NCI-H1105 treated with DMSO at 0.1 percent for 48 hours (cell line): Measurements from ENCODE around the gene TRAPPC11.

Experiments
- DNase-seq: peaks from one replicate; lab custom pipeline; 2025; lab: John Stamatoyannopoulos, UW

The TRAPPC11 gene

DNA sequence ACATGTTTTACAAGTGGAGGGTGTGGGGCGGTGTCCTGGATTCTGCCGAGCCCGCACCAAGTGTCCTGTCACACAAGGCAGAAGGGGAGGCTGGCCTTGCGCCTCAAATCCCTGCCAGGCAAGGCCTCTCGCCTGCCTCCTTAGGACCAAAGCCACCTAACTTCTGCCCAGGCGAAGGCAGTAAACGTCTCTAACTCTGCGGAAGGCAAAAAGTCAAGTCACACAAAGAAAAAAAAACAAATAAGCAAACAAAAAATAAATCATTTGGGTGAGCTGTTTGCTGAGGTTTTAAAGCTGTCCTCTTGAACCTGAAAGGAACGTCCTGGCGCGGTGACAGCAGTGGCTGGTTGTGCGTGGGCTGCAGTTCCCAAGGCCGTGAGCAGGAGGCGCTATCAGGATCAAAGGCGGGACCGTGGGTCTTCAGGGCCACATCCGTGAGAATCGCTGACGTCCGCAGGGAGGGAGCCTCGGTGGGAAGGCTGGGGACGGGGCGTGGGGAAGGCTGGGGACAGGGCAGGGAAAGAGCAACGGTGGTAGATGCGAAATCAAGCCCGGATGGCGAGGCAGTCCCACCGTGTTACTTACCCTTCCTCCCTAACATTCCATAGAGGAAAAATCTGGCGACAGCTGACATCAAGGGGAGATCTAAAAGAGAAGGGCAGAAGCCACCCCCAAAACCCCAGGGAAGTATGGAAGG lies 99.1 kb downstream of the TRAPPC11 start:
- DNase-seq: no peak

GRCh38 chr4:183758758-183759447 lies 99.8 kb downstream of the TRAPPC11 start:
- no peak for DNase-seq

- no peak for DNase-seq
Observed at GRCh38 chr4:183760326-183760725, 101.2 kb downstream of the TRAPPC11 start.
